Stimulated activated CD4-positive, alpha-beta T cell treated with anti-CD3 and anti-CD28 coated beads, Interleukin-15, amount 100 ng/mL, for 48 hours (primary cell): ENCODE measurements around the gene ZNF107.
A peak's percentile ranks its signal among the peaks of the same experiment; 100 is the strongest.
"Not testable (repeated sequence)": the region's sequence is repeated elsewhere in the genome, so short reads cannot be mapped to it uniquely, and the experiment has no call there.

Experiments
- DNase-seq, 2 donors: peaks; one replicate each; pipeline ENCODE4 v3.0.0-alpha.2; 2020; ENCODE audit warnings: low read depth in 2 of 2

ZNF107 gene

DNA sequence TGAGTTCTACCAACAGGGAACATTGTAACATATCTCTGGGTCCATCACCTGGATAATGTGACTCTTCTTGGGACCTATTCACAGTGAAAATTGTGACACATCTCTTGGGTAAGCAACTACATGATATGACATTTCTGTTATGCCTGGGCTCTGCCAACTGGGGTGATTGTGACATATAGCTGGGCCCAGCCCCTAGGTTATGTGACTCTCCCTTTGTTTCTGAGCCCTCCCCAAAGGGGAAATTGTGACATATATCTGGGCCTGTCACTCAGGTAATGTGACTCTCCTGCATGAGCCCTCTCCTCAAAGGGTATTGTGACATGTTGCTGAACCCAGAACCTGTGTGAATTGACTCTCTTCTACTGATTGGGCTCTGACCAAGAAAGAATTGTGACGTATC, 22.4 kb upstream of the ZNF107 start:
- DNase-seq, result no peak

DNA sequence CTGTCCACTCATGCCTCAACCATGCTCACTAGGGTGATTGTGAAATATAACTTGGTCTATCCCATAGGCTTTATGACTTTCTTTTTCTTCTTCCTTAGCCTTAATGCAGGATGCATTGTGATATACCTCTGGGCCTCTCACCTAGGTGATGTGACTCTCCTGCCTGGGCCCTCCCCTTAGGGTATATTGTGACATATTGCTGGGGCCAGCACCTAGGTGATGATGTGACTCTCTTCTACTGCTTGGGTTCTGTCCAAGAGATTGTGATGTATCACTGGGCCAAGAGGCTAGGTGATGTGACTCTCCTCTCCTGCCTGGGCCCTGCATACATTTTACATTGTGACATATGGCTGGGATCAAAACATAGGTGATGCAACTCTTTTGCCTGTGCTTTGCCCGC, 14.7 kb upstream of the ZNF107 start:
- no peak for DNase-seq

DNA sequence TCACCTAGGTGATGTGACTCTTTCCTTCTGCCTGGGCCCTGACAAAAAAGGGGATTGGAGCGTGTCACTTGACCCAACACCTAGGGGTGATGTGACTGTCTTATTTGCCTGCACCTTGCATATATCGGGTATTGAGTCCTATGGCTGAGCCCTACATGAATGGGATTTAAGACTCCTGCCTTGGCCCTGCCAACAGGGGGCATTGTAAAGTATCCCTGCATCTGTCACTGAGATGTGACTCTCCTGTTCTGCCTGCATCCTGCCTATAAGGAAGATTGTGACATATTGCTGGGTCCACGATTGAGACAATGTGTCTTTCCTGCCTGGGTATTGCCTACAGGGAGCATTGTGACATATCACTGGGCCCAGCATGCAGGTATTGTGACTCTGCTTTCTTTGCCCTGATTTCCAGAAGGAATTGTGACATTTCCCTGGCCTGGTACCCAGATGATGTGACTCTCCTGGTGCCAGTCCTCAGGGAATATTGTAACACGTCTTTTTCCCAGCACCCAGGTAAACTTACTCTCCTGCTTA, 14.2 kb upstream of the ZNF107 start:
- DNase-seq, result no peak

- no peak for DNase-seq
These were observed 12.1 kb upstream of the ZNF107 start for GRCh38 chr7:64653721-64654401.

- no peak for DNase-seq
These were observed 11.0 kb upstream of the ZNF107 start for GRCh38 chr7:64654796-64655548.

DNA sequence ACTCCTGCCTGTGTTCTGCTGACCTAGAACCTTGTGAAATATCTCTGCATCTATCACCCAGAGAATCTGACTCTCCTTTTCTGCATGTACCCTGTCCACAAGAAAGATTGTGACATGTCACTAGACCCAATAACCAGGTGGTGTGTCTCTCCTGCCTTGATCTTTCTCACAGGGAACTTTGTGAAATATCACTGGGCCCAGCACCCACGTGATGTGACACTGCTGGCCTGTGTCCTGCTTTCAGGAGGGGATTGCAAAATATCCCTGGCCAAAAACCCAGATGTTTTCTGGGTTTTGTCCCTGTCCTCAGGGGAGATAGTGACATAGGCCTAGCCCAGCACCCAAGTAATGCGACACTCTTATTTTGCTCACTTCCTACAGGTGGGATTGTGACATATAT, 10.1 kb upstream of the ZNF107 start:
- no peak for DNase-seq

- no peak for DNase-seq
These were observed 9.4 kb upstream of the ZNF107 start for GRCh38 chr7:64656489-64656888.

DNA sequence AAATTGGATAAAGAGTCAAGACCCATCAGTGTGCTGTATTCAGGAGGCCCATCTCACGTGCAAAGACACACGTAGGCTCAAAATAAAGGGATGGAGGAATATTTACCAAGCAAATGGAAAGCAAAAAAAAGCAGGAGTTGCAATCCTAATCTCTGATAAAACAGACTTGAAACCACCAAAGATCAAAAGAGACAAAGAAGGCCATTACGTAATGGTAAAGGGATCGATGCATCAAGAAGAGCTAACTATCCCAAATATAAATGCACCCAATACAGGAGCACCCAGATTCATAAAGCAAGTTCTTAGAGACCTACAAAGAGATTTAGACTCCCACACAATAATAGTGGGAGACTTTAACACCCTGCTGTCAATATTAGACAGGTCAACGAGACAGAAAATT, 3.8 kb upstream of the ZNF107 start:
- not testable (repeated sequence) for DNase-seq

DNA sequence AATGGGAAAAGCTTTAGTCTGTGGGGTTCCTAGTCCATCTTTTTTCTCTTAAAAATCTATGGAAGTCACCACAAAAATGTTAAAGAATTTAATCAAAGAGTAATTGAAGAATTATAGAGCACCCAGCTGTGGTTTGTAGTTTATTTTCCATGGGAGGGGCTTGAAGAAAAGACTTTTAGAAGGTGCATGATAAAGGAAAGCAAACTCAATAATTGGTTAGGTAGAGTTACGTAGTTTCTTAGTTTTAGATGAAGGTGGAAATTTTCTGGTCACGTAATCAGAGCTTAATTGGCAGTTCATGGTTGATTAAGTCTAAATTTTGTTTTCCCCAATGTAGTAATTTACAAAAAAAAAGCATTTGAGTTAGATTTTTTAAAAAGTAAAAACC, 724 bp downstream of the ZNF107 start:
- no peak for DNase-seq

- DNase-seq, result no peak
These were observed 1.4 kb downstream of the ZNF107 start for GRCh38 chr7:64667311-64667710.

DNA sequence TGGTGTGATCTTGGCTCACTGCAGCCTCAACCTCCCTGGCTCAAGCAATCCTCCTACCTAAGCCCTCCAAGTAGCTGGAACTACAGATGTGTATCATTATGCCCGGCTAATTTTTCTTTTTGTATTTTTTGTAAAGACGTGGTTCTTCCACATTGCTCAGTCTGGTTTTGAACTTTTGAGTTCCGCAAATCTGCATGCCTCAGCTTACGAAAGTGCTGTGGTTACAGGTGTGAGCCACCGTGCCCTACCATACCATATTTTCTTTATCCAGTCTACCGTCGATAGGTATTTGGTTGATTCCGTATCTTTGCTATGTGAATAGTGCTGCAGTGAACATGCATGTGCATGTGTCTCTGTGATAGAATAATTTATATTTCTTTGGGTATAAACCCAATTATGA, 6.5 kb downstream of the ZNF107 start:
- no peak for DNase-seq

DNA sequence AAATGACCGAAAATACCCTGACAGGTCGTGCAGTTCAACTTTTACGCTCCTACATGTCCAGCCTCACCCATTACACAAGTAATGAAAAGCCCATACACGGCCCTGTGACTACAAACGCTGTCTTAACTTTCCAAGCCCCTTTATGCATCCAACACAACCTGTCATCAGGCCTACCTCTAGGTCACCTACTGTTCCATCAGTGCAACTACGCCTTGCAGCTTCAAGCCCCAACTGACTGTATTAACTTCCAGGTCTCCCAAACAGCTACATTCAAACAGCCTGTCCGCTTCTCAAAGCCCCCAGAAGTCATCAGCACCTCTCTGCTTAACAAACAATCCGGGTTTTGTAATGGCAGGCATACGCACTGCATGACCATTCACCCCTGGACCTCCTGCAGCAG, 19.2 kb downstream of the ZNF107 start:
- DNase-seq, result no peak

DNA sequence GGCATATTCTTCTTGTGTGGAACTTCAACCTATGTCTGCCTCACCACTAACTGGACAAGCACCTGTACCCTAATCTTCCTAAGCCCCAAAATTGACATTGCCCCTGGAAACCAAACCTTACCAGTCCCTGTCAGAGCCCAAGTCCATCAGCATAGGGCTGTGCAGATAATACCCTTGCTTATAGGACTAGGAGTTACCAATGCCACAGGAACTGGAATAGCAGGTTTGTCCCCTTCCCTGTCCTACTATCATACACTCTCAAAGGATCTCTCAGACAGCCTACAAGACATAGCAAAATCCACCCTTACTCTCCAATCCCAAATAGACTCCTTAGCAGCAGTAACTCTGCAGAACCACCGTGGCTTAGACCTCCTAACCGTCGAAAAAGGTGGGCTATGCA, 19.8 kb downstream of the ZNF107 start:
- DNase-seq, result no peak

DNA sequence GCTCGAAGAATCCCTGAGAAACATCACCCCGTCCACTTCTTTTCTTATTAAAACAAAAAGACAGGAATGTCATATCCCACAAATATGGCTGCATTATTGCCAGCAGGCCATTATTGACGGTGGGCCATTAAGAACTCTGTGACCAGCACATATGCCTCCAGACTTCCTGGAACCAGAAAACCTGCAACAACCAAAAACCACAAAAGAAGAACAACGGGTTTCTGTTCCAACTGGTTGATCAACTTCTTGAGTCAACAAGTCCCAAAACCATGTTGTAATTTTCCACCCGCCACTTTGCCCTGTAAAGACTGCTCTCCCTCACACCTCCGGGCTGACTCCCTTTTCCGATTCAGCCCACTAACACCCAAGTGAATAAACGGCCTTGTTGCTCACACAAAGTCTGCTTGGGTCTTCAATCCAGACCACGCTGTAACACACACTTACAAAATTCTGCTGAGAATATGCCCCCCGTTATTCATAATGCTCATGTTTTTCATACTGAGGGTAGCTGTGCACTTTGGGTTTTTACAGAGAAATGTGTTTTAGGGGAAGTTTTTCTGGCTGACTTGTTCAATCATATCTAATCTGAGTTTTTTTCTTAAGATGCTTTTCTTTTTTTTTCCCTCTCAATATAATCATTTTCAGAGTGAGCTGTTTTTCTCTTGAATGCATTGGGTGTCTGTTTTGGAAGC, 20.7 kb downstream of the ZNF107 start:
- peak; percentile 17 to 34 for DNase-seq

DNA sequence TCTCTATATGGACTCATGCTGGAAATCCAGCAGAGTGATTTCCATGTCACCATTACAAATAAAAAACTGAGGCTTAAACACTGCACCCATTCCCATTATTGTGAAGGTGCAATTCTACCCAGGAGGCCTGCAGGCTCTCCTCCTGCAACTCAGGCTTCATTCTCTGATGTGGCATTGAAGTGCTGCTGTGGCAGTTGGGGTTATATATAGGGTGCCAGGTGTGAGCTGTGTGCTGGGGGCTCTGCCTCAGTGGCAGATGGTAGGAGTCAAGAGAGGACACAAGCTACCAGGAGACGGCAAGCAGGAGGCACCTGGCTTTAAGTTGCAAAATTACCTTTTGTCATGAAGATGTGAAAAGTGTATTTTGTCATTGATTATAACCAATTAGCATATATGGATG, 21.3 kb downstream of the ZNF107 start:
- no peak for DNase-seq

DNA sequence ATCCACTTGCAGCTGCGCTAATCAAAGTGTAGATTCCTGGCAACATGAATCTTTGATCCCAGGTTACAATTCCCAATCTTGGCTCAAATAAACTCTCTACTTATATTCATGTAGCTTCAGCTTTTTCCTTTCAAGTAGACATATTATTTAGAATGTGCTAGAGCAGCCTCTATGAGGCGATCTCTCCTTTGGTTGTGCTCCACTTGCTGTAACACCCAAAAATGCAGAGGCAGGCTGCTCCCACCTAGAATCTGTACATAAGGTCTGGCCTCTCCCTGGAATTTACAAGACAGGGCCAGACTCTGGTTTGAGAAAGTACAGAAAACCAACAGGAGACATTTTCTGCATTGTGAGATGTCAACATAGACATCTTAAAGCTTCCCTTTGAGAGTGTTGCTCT, 23.1 kb downstream of the ZNF107 start:
- DNase-seq, result no peak

DNA sequence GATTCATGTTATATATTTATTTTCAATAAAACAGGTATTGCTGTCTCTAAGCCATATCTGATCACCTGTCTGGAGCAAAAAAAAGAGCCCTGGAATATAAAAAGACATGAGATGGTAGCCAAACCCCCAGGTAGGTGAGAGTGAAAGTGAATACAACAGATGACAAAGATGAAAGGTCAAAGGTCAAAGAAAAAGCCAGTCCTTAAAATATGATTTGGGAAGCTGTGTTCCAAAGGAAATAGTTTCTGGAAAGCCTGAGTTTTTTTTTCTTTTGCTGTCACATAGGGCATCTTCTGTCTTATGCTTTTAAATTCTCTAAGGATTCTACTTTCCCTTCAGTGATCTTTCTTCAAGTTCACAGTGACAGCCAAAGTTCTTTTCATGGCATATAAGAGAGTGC, 25.9 kb downstream of the ZNF107 start:
- DNase-seq, result no peak

DNA sequence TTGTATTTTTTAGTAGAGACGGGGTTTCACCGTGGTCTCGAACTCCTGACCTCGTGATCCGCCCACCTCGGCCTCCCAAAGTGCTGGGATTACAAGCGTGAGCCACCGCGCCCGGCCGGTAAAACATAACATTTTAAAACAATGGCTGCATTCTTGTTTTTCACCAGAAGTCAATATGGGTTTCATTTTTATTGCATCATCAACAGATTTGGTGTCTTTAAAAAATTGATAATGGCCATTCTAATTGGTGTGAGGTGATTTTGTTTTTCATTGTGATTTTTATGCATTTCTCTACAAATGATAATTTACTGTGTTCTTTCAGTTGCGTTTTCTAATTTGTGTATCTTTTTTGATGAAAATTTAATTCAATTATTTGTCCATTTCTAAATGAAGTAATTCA, 31.9 kb downstream of the ZNF107 start:
- not testable (repeated sequence) for DNase-seq

DNA sequence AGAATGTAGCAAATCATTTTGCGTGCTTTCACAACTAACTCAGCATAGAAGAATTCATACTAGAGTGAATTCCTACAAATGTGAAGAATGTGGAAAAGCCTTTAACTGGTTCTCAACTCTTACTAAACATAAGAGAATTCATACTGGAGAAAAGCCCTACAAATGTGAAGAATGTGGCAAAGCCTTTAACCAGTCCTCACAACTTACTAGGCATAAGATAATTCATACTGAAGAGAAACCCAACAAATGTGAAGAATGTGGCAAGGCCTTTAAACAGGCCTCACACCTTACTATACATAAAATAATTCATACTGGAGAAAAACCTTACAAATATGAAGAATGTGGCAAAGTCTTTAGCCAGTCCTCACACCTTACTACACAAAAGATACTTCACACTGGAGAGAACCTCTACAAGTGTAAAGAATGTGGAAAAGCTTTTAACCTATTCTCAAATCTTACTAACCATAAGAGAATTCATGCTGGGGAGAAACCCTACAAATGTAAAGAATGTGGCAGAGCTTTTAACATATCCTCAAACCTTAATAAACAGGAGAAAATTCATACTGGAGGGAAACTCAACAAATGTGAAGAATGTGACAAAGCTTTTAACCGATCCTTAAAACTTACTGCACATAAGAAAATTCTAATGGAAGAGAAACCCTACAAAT, 40.8 kb downstream of the ZNF107 start:
- DNase-seq, result no peak

DNA sequence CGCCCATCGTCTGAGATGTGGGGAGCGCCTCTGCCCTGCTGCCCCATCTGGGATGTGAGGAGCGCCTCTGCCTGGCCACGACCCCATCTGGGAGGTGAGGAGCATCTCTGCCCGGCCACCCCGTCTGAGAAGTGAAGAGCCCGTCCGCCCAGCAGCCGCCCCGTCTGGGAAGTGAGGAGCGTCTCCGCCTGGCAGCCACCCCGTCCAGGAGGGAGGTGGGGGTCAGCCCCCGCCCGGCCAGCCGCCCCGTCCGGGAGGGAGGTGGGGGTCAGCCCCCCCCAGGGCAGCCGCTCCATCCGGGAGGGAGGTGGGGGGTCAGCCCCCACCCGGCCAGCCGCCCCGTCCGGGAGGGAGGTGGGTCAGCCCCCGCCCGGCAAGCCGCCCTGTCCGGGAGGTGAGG, 52.0 kb downstream of the ZNF107 start:
- DNase-seq, result not testable (repeated sequence)

GRCh38 chr7:64729089-64729848, 63.3 kb downstream of the ZNF107 start:
- no peak for DNase-seq
